OCI-LY3 (cell line): ENCODE results near the gene TMEM121B.

ENCODE experiments used
- H2AFZ ChIP-seq: fragments of 200-600, 300-600 bp; shearing (Covaris generic); 2 replicates; pipeline ENCODE4 v1.6.0; 2014; ENCODE audit warnings: antibody characterized with exemption, low read depth, low read length
- H3K27ac ChIP-seq: fragments of 200-600, 300-600 bp; sonication (generic); 2 replicates; pipeline ENCODE4 v1.5.1; 2014; ENCODE audit warnings: mild to moderate bottlenecking, low read length, moderate library complexity, mixed read lengths
- H3K27me3 ChIP-seq: fragments of 200-600, 300-600 bp; sonication (generic); 2 replicates; pipeline ENCODE4 v1.6.1; 2014; ENCODE audit warnings: low read depth, low read length, mixed read lengths
- H3K36me3 ChIP-seq: fragments of 200-600, 300-600 bp; sonication (generic); replicated peaks from 2 replicates; pipeline ENCODE3; 2014; ENCODE audit warnings: low read depth, low read length, mixed read lengths
- H3K4me1 ChIP-seq: fragments of 300-600, 200-600 bp; sonication (generic); 2 replicates; pipeline ENCODE4 v1.6.1; 2014; ENCODE audit warnings: low read length, mixed read lengths
- H3K4me2 ChIP-seq: fragments of 200-600, 300-600 bp; sonication (generic); 2 replicates; pipeline ENCODE4 v1.6.1; 2014; ENCODE audit warnings: low read length, mixed read lengths
- H3K4me3 ChIP-seq: fragments of 300-600, 200-600 bp; sonication (generic); 2 replicates; pipeline ENCODE4 v1.5.1; 2014; ENCODE audit warnings: antibody characterized with exemption, mild to moderate bottlenecking, low read length, moderate library complexity
- H3K79me2 ChIP-seq: fragments of 300-600, 200-600 bp; shearing (Covaris generic); 2 replicates; pipeline ENCODE4 v1.6.1; 2014; ENCODE audit warnings: mild to moderate bottlenecking, low read length, mixed read lengths
- H3K9ac ChIP-seq: fragments of 300-600, 200-600 bp; shearing (Covaris generic); 2 replicates; pipeline ENCODE4 v1.6.0; 2014; ENCODE audit warnings: mild to moderate bottlenecking, low read length, moderate library complexity
- H3K9me3 ChIP-seq: fragments of 200-600, 300-600 bp; shearing (Covaris generic); 2 replicates; pipeline ENCODE4 v1.6.1; 2014; ENCODE audit warnings: low read length, mixed read lengths; ENCODE audit not compliant: insufficient read depth
- H4K20me1 ChIP-seq: fragments of 200-600, 300-600 bp; sonication (generic); 2 replicates; pipeline ENCODE4 v1.6.1; 2016; ENCODE audit warnings: low read length, mixed read lengths; ENCODE audit not compliant: insufficient read depth
- CTCF ChIP-seq: fragments of 200-600, 300-600 bp; sonication (generic); IDR thresholded peaks from 2 replicates; pipeline ENCODE4 v1.5.1; 2014; ENCODE audit warnings: antibody characterized with exemption, low read length, low read depth
- EZH2phosphoT487 ChIP-seq: fragments of 200-600 bp; shearing (Covaris generic); IDR thresholded peaks from 2 replicates; pipeline ENCODE4 v1.6.1; 2018; ENCODE audit warnings: antibody characterized with exemption, mixed run types, low read depth

TMEM121B gene

GRCh38 chr22:17104336-17104935, 16.7 kb downstream of the TMEM121B start:
- no peaks in the 10 kb centered on the region for H3K9me3 ChIP-seq
- no peaks in the 10 kb centered on the region for H3K4me1 ChIP-seq
- TF ChIP-seq CTCF: no peak
- no peak for TF ChIP-seq EZH2phosphoT487
- no peak overlapping the region for H3K9ac ChIP-seq
- no peaks in the 10 kb centered on the region for H3K79me2 ChIP-seq
- H2AFZ ChIP-seq: no peak overlapping the region
- H3K4me3 ChIP-seq: no peak overlapping the region
- H3K4me2 ChIP-seq: no peak overlapping the region
- no peak overlapping the region for H3K27ac ChIP-seq
- H3K36me3 ChIP-seq: peaks cover 42% of the 10 kb centered on the region
- 0 out of 2 replicates have a peak, but pooled peaks cover 5% of the 10 kb centered on the region for H4K20me1 ChIP-seq
- no peaks in the 10 kb centered on the region for H3K27me3 ChIP-seq

DNA sequence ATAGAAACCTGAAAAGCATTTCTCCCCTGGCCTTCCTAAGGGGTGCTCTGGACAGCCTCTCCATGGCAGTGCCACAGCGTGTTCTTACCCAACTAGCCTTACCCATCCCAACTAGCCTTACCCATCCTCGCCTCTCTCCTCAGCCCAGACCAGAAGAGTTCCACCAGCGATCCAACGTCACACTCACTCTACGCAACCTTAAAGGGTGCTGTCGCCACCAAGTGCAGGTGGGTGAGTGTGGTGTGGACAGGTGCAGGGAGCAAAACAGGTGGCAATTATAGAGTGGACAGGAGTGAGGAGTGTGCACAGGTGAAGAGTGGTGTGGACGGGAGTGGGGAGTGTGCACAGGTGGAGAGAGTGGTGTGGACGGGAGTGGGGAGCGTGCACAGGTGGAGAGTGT, 17.8 kb downstream of the TMEM121B start:
- Histone ChIP-seq H3K4me2 (no peak overlapping the region), H4K20me1 (0 out of 2 replicates have a peak, but pooled peaks cover 6% of the 10 kb centered on the region)

GRCh38 chr22:17102297-17102667, 18.9 kb downstream of the TMEM121B start:
- no peak overlapping the region for H3K27ac ChIP-seq
- no peak overlapping the region for H3K4me3 ChIP-seq
- no peak overlapping the region for H2AFZ ChIP-seq
- no peaks in the 10 kb centered on the region for H3K79me2 ChIP-seq
- H3K27me3 ChIP-seq: no peaks in the 10 kb centered on the region
- no peaks in the 10 kb centered on the region for H3K9me3 ChIP-seq
- H3K4me1 ChIP-seq: peaks cover 9% of the 10 kb centered on the region; the same call in 1 of the 2 replicates
- peaks cover 14% of the 10 kb centered on the region; the same call in 1 of the 2 replicates for H4K20me1 ChIP-seq
- H3K9ac ChIP-seq: no peak overlapping the region
- H3K36me3 ChIP-seq: peaks cover 48% of the 10 kb centered on the region
- no peak for TF ChIP-seq CTCF
- no peak for TF ChIP-seq EZH2phosphoT487
- no peak overlapping the region for H3K4me2 ChIP-seq

More for the DNA sequence above, 17.8 kb downstream of the TMEM121B start:
- Histone ChIP-seq H3K27ac (no peak overlapping the region), H3K36me3 (peaks cover 47% of the 10 kb centered on the region), H3K4me3 (no peak overlapping the region), H3K4me1 (peaks cover 4% of the 10 kb centered on the region; the same call in 1 of the 2 replicates), H2AFZ (no peak overlapping the region), H3K27me3 (no peaks in the 10 kb centered on the region), H3K79me2 (no peaks in the 10 kb centered on the region), H3K9ac (no peak overlapping the region), H3K9me3 (no peaks in the 10 kb centered on the region)
- TF ChIP-seq EZH2phosphoT487 (no peak), CTCF (no peak)

- no peak overlapping the region for H2AFZ ChIP-seq
- H4K20me1 ChIP-seq: peaks cover 18% of the 10 kb centered on the region; the same call in 1 of the 2 replicates
- H3K4me3 ChIP-seq: no peak overlapping the region
- H3K9ac ChIP-seq: no peak overlapping the region
- no peaks in the 10 kb centered on the region for H3K27me3 ChIP-seq
- H3K4me1 ChIP-seq: peaks cover 13% of the 10 kb centered on the region; the same call in 1 of the 2 replicates
- H3K27ac ChIP-seq: no peak overlapping the region
- no peak overlapping the region for H3K4me2 ChIP-seq
- H3K79me2 ChIP-seq: no peaks in the 10 kb centered on the region
- no peaks in the 10 kb centered on the region for H3K9me3 ChIP-seq
- TF ChIP-seq EZH2phosphoT487 (no peak), CTCF (no peak)
- H3K36me3 ChIP-seq: peaks cover 48% of the 10 kb centered on the region
Measured at GRCh38 chr22:17101475-17102296, 19.5 kb downstream of the TMEM121B start.
